ENCODE measurements around the gene MBD6. TPM values are rescaled to one million over a fixed set of nuclear protein-coding genes. Genes with fewer than 3 reads are reported as not detected.

Gene MBD6
- total RNA-seq, 1 experiment from 2014 or later, result 66.8 TPM

GRCh38 chr12:57548013-57548315 is 25.3 kb downstream of the MBD6 start:
- no peaks in the 10 kb centered on the region; the same call in 1 of the 2 replicates for H3K27me3 ChIP-seq (ENCODE audit: insufficient read depth, low read length)
- H3K9me3 ChIP-seq (ENCODE audit: control insufficient read depth, low read depth, low read length), result no peaks in the 10 kb centered on the region
- Mint-ChIP-seq H3K27ac (no peak overlapping the region), H3K36me3 (ENCODE audit: insufficient read depth in 1 of 3, low read depth in 3 of 3) (peaks cover 0 to 10% (median 9%) of the 10 kb centered on the region in 3 experiments; a peak in 5 of 7 replicates), H3K9me3 (no peaks in the 10 kb centered on the region), H3K4me3 (no peak overlapping the region), H3K4me1 (peaks cover 45 to 55% of the 10 kb centered on the region in 2 experiments), H3K27me3 (ENCODE audit: low read depth) (peaks cover 22% of the 10 kb centered on the region)
- no peak overlapping the region for H3K9ac ChIP-seq (ENCODE audit: extremely low read depth, insufficient read length, low read length)
- H3K4me1 ChIP-seq (ENCODE audit: insufficient read depth, low read length), result peaks cover 11% of the 10 kb centered on the region
- H3K4ac ChIP-seq (ENCODE audit: low read depth, low read length), result no peak overlapping the region
- H3K27ac ChIP-seq (ENCODE audit: insufficient read length, low read depth, low read length), result no peak overlapping the region
- H3K79me1 ChIP-seq (ENCODE audit: insufficient read depth, low read depth, low read length, poor library complexity, severe bottlenecking), result peaks cover 14% of the 10 kb centered on the region
- H4K5ac ChIP-seq (ENCODE audit: insufficient read length, low read depth, low read length), result no peak overlapping the region
- H4K91ac ChIP-seq (ENCODE audit: insufficient read length, low read depth, low read length), result no peak overlapping the region
- H2AK5ac ChIP-seq (ENCODE audit: insufficient read length, low read length), result no peak overlapping the region
- H3T11ph ChIP-seq (ENCODE audit: low read length), result no peak overlapping the region
- H3K4me2 ChIP-seq (ENCODE audit: insufficient read depth, insufficient read length, low read length), result no peak overlapping the region
- H4K8ac ChIP-seq (replicated peaks; ENCODE audit: insufficient read length, low read depth, low read length), result no peak overlapping the region
- no peak overlapping the region for H3K23ac ChIP-seq (ENCODE audit: insufficient read length, low read depth, low read length)
- H3K23me2 ChIP-seq (ENCODE audit: insufficient read length, low read depth, low read length, poor library complexity, severe bottlenecking), result peaks cover 16% of the 10 kb centered on the region
- no peak overlapping the region for H2BK20ac ChIP-seq (ENCODE audit: low read depth, low read length, poor library complexity, severe bottlenecking)
- DNase-seq, result no peak
- H3K14ac ChIP-seq (ENCODE audit: insufficient read depth, low read length), result no peak overlapping the region
- no peak overlapping the region for H3K18ac ChIP-seq (ENCODE audit: insufficient read length, low read depth, low read length)
- no peaks in the 10 kb centered on the region for H4K20me1 ChIP-seq (ENCODE audit: control insufficient read depth, insufficient read depth, insufficient read length)
- no peak overlapping the region for H2BK120ac ChIP-seq (ENCODE audit: low read depth, low read length, poor library complexity, severe bottlenecking)
- no peak overlapping the region for H2BK15ac ChIP-seq (ENCODE audit: low read depth, low read length)
- no peaks in the 10 kb centered on the region; the same call in 1 of the 2 replicates for H3K79me2 ChIP-seq (ENCODE audit: insufficient read depth, low read length)
- 100% methylated on average over 2 of the region's 2 CpGs for WGBS (ENCODE audit: extremely low coverage, insufficient read length, low lambda C conversion rate)
- H2BK5ac ChIP-seq (ENCODE audit: insufficient read length, low read length), result no peak overlapping the region
- TF ChIP-seq CTCF (conservative IDR thresholded peaks at IDR 0.05), result no peak
- no peak overlapping the region for H3K56ac ChIP-seq (ENCODE audit: insufficient read length, low read depth, low read length)
- no peak overlapping the region for H2AFZ ChIP-seq (ENCODE audit: low read length)
- H2BK12ac ChIP-seq (ENCODE audit: insufficient read length, low read depth, low read length), result no peak overlapping the region

Measured in H9 (cell line).